HG03432 (cell line): ENCODE results near the gene BUD13.

Experiments
- ATAC-seq: cut with Tn5 transposase; IDR thresholded peaks from one replicate; pipeline ENCODE4 v1.9.1; 2021; ENCODE audit warnings: mild to moderate bottlenecking, moderate library complexity; ENCODE audit not compliant: unreplicated experiment

The BUD13 gene

GRCh38 chr11:116720895-116721294 is 51.9 kb downstream of the BUD13 start:
- no peak for ATAC-seq

GRCh38 chr11:116718955-116719501 is 53.8 kb downstream of the BUD13 start:
- ATAC-seq = no peak

- no peak for ATAC-seq
These were observed 56.2 kb downstream of the BUD13 start for GRCh38 chr11:116716621-116717020.

GRCh38 chr11:116715383-116715782 is 57.4 kb downstream of the BUD13 start:
- ATAC-seq = no peak

GRCh38 chr11:116714902-116715301 is 57.9 kb downstream of the BUD13 start:
- ATAC-seq = no peak

DNA sequence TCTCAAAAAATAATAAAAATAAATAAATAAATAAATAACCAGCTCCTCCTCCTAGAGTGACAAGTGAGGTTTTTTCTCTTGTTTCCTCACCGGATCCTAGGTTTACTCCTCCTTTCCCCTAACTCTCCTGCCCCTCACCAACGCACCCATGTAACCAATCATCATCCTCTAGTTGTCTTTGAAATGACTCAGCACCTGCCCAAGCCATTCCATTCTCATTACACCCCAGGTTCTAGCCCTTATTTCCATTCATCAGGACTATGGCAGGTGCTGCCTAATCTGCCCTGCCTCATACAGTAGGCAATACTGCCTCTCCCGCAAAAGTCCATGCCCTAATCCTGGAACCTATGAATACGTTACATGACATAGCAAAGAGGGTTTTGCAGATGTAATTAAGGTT is 60.4 kb downstream of the BUD13 start:
- ATAC-seq = no peak

DNA sequence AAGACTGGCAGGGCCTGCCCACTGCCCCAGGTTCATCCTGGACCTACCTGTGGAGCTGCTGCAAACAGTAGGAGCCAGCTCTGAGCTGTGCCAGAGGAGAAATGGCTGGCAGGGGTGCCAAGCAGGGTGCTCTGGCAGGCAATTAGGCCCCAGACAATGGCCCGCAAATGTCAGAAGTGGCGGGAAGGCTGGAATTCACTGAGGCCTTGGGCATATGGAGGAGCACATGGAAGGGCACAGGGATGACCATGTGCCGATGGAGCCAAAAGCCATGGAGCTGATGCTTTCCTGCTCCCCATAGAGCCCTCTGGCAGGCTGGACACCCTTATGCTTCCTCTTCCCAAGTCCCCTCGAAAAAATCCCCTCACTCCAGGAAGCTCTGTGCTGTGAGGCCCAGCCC is 62.0 kb downstream of the BUD13 start:
- no peak for ATAC-seq

GRCh38 chr11:116710001-116710674 is 62.6 kb downstream of the BUD13 start:
- ATAC-seq = no peak

DNA sequence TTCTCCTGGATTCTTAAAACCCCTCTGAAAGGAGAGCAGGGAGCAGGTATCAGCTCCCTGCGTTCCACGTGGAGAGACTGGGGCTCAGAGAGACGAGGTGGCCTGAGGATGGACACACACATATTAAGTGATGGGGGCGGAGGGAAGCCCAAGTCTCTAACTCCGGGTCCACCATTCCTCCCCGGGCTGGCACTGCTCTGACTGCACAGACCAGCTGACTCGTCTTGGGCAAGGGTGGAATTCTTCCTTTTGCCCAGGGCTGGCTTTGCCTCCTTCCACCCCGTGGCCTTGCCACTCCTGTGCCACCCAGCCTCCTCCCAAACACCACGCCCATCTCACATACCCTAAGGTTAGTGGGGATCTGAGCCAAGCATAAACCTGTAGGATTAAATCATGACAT is 65.0 kb downstream of the BUD13 start:
- no peak for ATAC-seq

GRCh38 chr11:116707161-116707629 is 65.6 kb downstream of the BUD13 start:
- no peak for ATAC-seq

GRCh38 chr11:116703421-116703820 is 69.4 kb downstream of the BUD13 start:
- no peak for ATAC-seq

DNA sequence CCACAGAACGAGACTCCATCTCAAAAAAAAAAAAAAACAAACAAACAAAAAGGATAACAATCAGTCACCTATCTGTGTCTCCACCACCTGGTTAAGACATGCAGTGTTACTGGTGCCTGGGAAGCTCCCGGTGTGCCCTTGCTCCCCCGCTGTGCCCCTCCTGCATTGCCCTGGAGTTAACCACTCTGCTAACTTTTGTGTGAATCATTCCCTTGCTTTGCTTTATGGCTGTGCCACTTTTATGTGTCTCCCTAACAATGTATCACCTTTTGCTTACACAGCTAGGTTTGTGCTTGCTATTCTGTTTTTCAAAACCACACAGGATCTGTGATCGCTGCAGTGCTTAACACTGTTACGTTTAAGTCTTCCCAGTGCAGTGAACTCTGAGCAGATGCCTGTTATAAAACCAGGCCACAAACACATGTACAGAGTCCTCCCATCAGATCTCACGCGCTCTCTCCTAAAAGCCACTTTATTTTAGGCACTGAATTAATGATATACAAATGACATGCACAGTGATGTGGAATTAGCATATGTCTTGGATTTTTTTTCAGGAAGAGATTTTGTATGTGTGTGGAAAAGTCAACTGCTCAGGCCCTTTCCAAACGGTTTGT is 69.9 kb downstream of the BUD13 start:
- ATAC-seq = no peak

DNA sequence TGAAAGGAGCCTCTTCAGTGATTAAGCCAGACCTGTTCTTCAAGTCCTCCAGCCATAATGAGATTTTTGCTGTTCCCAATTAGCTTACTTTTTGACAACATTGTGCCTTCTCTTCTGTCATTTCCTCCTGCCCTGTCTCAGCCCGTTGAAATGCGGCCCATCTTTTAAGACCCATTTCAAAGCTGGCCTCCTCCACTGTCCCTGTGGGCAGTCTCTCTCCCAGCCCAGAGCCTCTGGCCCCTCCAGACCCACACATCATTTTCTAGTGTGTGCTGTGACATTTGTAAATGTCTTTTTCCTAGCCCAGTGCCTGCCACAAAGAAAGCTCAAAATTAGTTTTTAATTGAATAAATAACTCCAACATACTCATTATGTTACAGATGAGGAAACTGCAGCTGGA is 70.9 kb downstream of the BUD13 start:
- no peak for ATAC-seq

GRCh38 chr11:116701297-116701801 is 71.4 kb downstream of the BUD13 start:
- ATAC-seq = no peak

GRCh38 chr11:116700586-116701220 is 72.1 kb downstream of the BUD13 start:
- no peak for ATAC-seq
